H1 (cell line): ENCODE results near the gene TCEANC. TPM values are rescaled to one million over a fixed set of nuclear protein-coding genes. Genes with fewer than 3 reads are reported as not detected.
"Not testable (repeated sequence)": the region's sequence is repeated elsewhere in the genome, so short reads cannot be mapped to it uniquely, and the experiment has no call there.

ENCODE experiments used
- CTCF ChIA-PET: fragments of 300-600 bp; sonication (Branson Sonifier 250); formaldehyde crosslinking; loops from one replicate; lab custom pipeline; 2021; ENCODE audit not compliant: partially characterized antibody; lab: Charles Lee
- POLR2A ChIA-PET: fragments of 300-600 bp; sonication (Branson Sonifier 250); formaldehyde crosslinking; loops from one replicate; lab custom pipeline; 2021; ENCODE audit warnings: inconsistent platforms; ENCODE audit not compliant: partially characterized antibody; lab: Charles Lee
- DNase-seq, 2 experiments: peaks; one replicate each; pipeline versions ENCODE4 v3.0.0 to v3.0.0-alpha.2; 2010 to 2022; ENCODE audit warnings: low spot score in 2 of 2, low read depth in 1 of 2, mixed read lengths in 1 of 2
- FAIRE-seq: peaks from 2 replicates; lab custom pipeline; 2011; peaks lifted over from hg19 to GRCh38; lab: Jason Lieb, UNC
- H2AFZ ChIP-seq: 2 replicates; pipeline ENCODE4 v1.8.1; 2012; ENCODE audit warnings: low read length, inconsistent platforms
- H2AK5ac ChIP-seq: 2 replicates; pipeline ENCODE4 v1.6.1; 2013; ENCODE audit warnings: low read depth, low read length
- H2BK120ac ChIP-seq: replicated peaks from 2 replicates; pipeline ENCODE3; 2013; ENCODE audit warnings: low read depth, low read length, inconsistent platforms
- H2BK12ac ChIP-seq: 2 replicates; pipeline ENCODE4 v1.6.1; 2013; ENCODE audit warnings: low read depth, low read length
- H2BK15ac ChIP-seq: 2 replicates; pipeline ENCODE4 v1.6.1; 2013; ENCODE audit warnings: low read length
- H2BK20ac ChIP-seq: 2 replicates; pipeline ENCODE4 v1.6.1; 2013; ENCODE audit warnings: low read length
- H2BK5ac ChIP-seq: 2 replicates; pipeline ENCODE4 v1.6.1; 2013; ENCODE audit warnings: low read depth, low read length
- H3K14ac ChIP-seq: 2 replicates; pipeline ENCODE4 v1.6.1; 2013; ENCODE audit warnings: inconsistent platforms; ENCODE audit not compliant: insufficient read length
- H3K18ac ChIP-seq: 2 replicates; pipeline ENCODE4 v1.6.1; 2013; ENCODE audit warnings: low read length; ENCODE audit errors: extremely low read depth
- H3K23ac ChIP-seq: 2 replicates; pipeline ENCODE4 v1.6.1; 2013; ENCODE audit warnings: inconsistent platforms; ENCODE audit not compliant: insufficient read length
- H3K23me2 ChIP-seq: 2 replicates; pipeline ENCODE4 v1.6.1; 2013; ENCODE audit warnings: low read depth, low read length
- H3K27ac ChIP-seq: 2 replicates; pipeline ENCODE4 v1.6.1; 2011; ENCODE audit warnings: low read depth, low read length, inconsistent platforms
- H3K27me3 ChIP-seq, 4 experiments: replicated peaks in 1 of 4; 1 replicate in 1 of 4; 2 replicates in 3 of 4; pipeline versions ENCODE4 v1.6.1 to v1.8.1; 2011 to 2013; ENCODE audit warnings: low read length in 3 of 4, mild to moderate bottlenecking in 3 of 4, inconsistent platforms in 2 of 4, mixed read lengths in 2 of 4, moderate library complexity in 1 of 4; ENCODE audit not compliant: control insufficient read depth in 3 of 4, insufficient read depth in 3 of 4; ENCODE audit errors: extremely low read depth in 1 of 4
- H3K36me3 ChIP-seq, 4 experiments: 2 replicates each; pipeline versions ENCODE4 v1.6.1 to v1.8.1; 2011 to 2013; ENCODE audit warnings: mild to moderate bottlenecking in 4 of 4, low read length in 3 of 4, moderate library complexity in 2 of 4, control low read depth in 1 of 4, inconsistent platforms in 1 of 4; ENCODE audit not compliant: insufficient read depth in 4 of 4, control insufficient read depth in 2 of 4
- H3K4ac ChIP-seq: replicated peaks from 2 replicates; pipeline ENCODE3; 2013; ENCODE audit warnings: low read length, low read depth, mixed read lengths, inconsistent platforms; ENCODE audit not compliant: insufficient read length
- H3K4me1 ChIP-seq, 4 experiments: replicated peaks in 1 of 4; 1 replicate in 1 of 4; 2 replicates in 3 of 4; pipeline versions ENCODE4 v1.6.1 to v1.8.1; 2011 to 2013; ENCODE audit warnings: low read length in 3 of 4, inconsistent platforms in 2 of 4, mixed read lengths in 1 of 4; ENCODE audit not compliant: insufficient read depth in 4 of 4, control insufficient read depth in 3 of 4
- H3K4me2 ChIP-seq, 2 experiments: 2 replicates each; pipeline versions ENCODE4 v1.6.1 to v1.8.1; 2011 to 2013; ENCODE audit warnings: low read depth in 2 of 2, low read length in 2 of 2, control low read depth in 1 of 2, inconsistent platforms in 1 of 2, mild to moderate bottlenecking in 1 of 2; ENCODE audit not compliant: insufficient read depth in 1 of 2
- H3K4me3 ChIP-seq, 4 experiments: fragments of 200-600, 300-600 bp in 1 of 4; sonication (generic), shearing (Covaris generic), sonication (Bioruptor Twin) in 1 of 4; 2 replicates each; pipeline versions ENCODE4 v1.5.1 to v1.8.1; 2011 to 2016; ENCODE audit warnings: low read length in 4 of 4, low read depth in 3 of 4, control low read depth in 2 of 4, inconsistent platforms in 2 of 4, mild to moderate bottlenecking in 2 of 4, mixed read lengths in 1 of 4, moderate library complexity in 1 of 4; ENCODE audit not compliant: insufficient read depth in 2 of 4; ENCODE audit errors: extremely low read depth in 1 of 4
- H3K56ac ChIP-seq: replicated peaks from 2 replicates; pipeline ENCODE3; 2013; ENCODE audit warnings: low read depth, mild to moderate bottlenecking, mixed read lengths, low read length, inconsistent platforms; ENCODE audit not compliant: insufficient read length
- H3K79me1 ChIP-seq: 2 replicates; pipeline ENCODE4 v1.6.1; 2013; ENCODE audit warnings: low read depth, low read length, control low read depth
- H3K79me2 ChIP-seq, 2 experiments: 2 replicates each; pipeline versions ENCODE4 v1.6.1 to v1.8.1; 2012 to 2013; ENCODE audit warnings: low read length in 2 of 2, mild to moderate bottlenecking in 2 of 2, inconsistent platforms in 1 of 2; ENCODE audit not compliant: insufficient read depth in 2 of 2, control insufficient read depth in 1 of 2
- H3K9ac ChIP-seq, 4 experiments: replicated peaks in 1 of 4; 1 replicate in 1 of 4; 2 replicates in 3 of 4; pipeline versions ENCODE4 v1.6.1 to v1.8.1; 2011 to 2013; ENCODE audit warnings: low read depth in 3 of 4, low read length in 3 of 4, control low read depth in 2 of 4, mild to moderate bottlenecking in 2 of 4, moderate library complexity in 2 of 4, inconsistent platforms in 1 of 4; ENCODE audit errors: extremely low read depth in 1 of 4
- H3K9me3 ChIP-seq, 2 experiments: 2 replicates each; pipeline versions ENCODE4 v1.6.1 to v1.8.1; 2012 to 2013; ENCODE audit warnings: mild to moderate bottlenecking in 2 of 2, moderate library complexity in 2 of 2, control low read depth in 1 of 2, inconsistent platforms in 1 of 2, low read depth in 1 of 2, low read length in 1 of 2, mixed read lengths in 1 of 2; ENCODE audit not compliant: insufficient read depth in 2 of 2
- H4K20me1 ChIP-seq, 2 experiments: replicated peaks in 1 of 2; 2 replicates each; pipeline versions ENCODE3 to v1.8.1; 2011 to 2013; ENCODE audit warnings: inconsistent platforms in 2 of 2, low read length in 2 of 2, mild to moderate bottlenecking in 1 of 2; ENCODE audit not compliant: insufficient read depth in 2 of 2, control insufficient read depth in 1 of 2
- H4K5ac ChIP-seq: 2 replicates; pipeline ENCODE4 v1.6.1; 2013; ENCODE audit warnings: low read length, low read depth, mixed read lengths, inconsistent platforms; ENCODE audit not compliant: insufficient read length
- H4K8ac ChIP-seq: 2 replicates; pipeline ENCODE4 v1.8.0; 2013; ENCODE audit warnings: mild to moderate bottlenecking, moderate library complexity, low read length, inconsistent platforms; ENCODE audit not compliant: insufficient read depth; ENCODE audit errors: extremely low read depth
- H4K91ac ChIP-seq: replicated peaks from 2 replicates; pipeline ENCODE3; 2013; ENCODE audit warnings: low read length, mixed read lengths, inconsistent platforms; ENCODE audit not compliant: insufficient read length
- WGBS, 2 experiments: shearing (Covaris generic) in 1 of 2; methylation state at CpG; one replicate each; pipeline versions ENCODE4 v1.1.6 to v1.1.7; 2013 to 2015; ENCODE audit warnings: low lambda C conversion rate in 2 of 2, mixed read lengths in 2 of 2, inconsistent platforms in 1 of 2, low coverage in 1 of 2, missing lambda C conversion rate in 1 of 2; ENCODE audit not compliant: insufficient replicate concordance in 2 of 2, insufficient coverage in 1 of 2, insufficient read length in 1 of 2; ENCODE audit errors: extremely low coverage in 1 of 2, missing lambda C conversion rate in 1 of 2; 5-methylcytosine and 5-hydroxymethylcytosine counted together
- polyA plus RNA-seq, 7 experiments: library from polyadenylated mRNA; depleted of rRNA in 3 of 7; stranded (reverse) in 5 of 7; unstranded in 2 of 7; fragments of >200 nt in 5 of 7; fragments of 200-250 nt in 2 of 7; gene quantifications; 1 replicate in 5 of 7; 2 replicates in 1 of 7; 4 replicates in 1 of 7; pipeline versions ENCODE4 v1.2.1 to v1.2.3, GENCODE V29; 2011 to 2013; ENCODE audit warnings: missing spikeins in 2 of 7, mixed read lengths in 2 of 7
- total RNA-seq: library from RNA; stranded (reverse); fragmentation: NEBNext Ultra II Directional; extraction: Animal tissue kit (Norgen Biotek cat#: 25700); gene quantifications from 2 replicates; pipeline ENCODE4 v1.2.1, GENCODE V29; 2021

Gene TCEANC
- total and polyA plus RNA-seq, 2 of the 8 experiments (the other 6 are each of a cell fraction or from before 2014, with no cell fraction given) = 0.88 to 2.0 TPM

DNA sequence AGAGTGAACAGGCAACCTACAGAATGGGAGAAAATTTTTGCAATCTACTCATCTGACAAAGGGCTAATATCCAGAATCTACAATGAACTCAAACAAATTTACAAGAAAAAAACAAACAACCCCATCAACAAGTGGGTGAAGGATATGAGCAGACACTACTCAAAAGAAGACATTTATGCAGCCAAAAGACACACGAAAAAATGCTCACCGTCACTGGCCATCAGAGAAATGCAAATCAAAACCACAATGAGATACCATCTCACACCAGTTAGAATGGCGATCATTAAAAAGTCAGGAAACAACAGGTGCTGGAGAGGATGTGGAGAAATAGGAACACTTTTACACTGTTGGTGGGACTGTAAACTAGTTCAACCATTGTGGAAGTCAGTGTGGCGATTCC, 11.3 kb upstream of the TCEANC start:
- H2AFZ ChIP-seq, H3K9me3 ChIP-seq, H4K20me1 ChIP-seq, H3K79me2 ChIP-seq, H2AK5ac ChIP-seq, H3K79me1 ChIP-seq, H3K23ac ChIP-seq, H3K23me2 ChIP-seq, H4K8ac ChIP-seq, H3K4me2 ChIP-seq, H3K4ac ChIP-seq, H3K56ac ChIP-seq, H3K14ac ChIP-seq, H2BK15ac ChIP-seq, H4K91ac ChIP-seq, H3K18ac ChIP-seq, H2BK12ac ChIP-seq, H3K4me3 ChIP-seq, H3K4me1 ChIP-seq, H2BK5ac ChIP-seq, H2BK20ac ChIP-seq, H3K27me3 ChIP-seq, H3K9ac ChIP-seq, POLR2A ChIA-PET, H3K36me3 ChIP-seq, H2BK120ac ChIP-seq, FAIRE-seq, H3K27ac ChIP-seq, H4K5ac ChIP-seq, DNase-seq: not testable (repeated sequence)
- CTCF ChIA-PET = interaction anchor here (1.0 kb wide), 1 partner anchor 20 kb away, joined by 3 read pairs; no protein-coding TSS in a partner anchor
- no CpG with 5 or more reads among the region's 4 CpGs for WGBS, 2 experiments
